ENCODE data around the gene CYB5D1. TPM values are rescaled to one million over a fixed set of nuclear protein-coding genes. Genes with fewer than 3 reads are reported as not detected.
"Not testable (repeated sequence)": the region's sequence is repeated elsewhere in the genome, so short reads cannot be mapped to it uniquely, and the experiment has no call there.

The CYB5D1 gene
- 2.7 and 5.8 TPM in 2 replicates for total RNA-seq

- DNase-seq (ENCODE audit: extremely low read depth, low read depth, low spot score), result no peak
Measured at GRCh38 chr17:7857713-7858521, at the start of gene CYB5D1. TSS of gene CYB5D1 (plus strand) at chr17:7858003. CDS start at chr17:7858135, 132 bp downstream.

- DNase-seq (ENCODE audit: extremely low read depth, low read depth, low spot score), result no peak
Measured at GRCh38 chr17:7809086-7809790, 48.6 kb upstream of the CYB5D1 start.

GRCh38 chr17:7809791-7810343 lies 47.9 kb upstream of the CYB5D1 start:
- DNase-seq (ENCODE audit: extremely low read depth, low read depth, low spot score), result not testable (repeated sequence)

GRCh38 chr17:7811251-7811650 lies 46.6 kb upstream of the CYB5D1 start:
- no peak for DNase-seq (ENCODE audit: extremely low read depth, low read depth, low spot score)

- no peak for DNase-seq (ENCODE audit: extremely low read depth, low read depth, low spot score)
Measured at GRCh38 chr17:7814969-7815368, 42.8 kb upstream of the CYB5D1 start.

- no peak for DNase-seq (ENCODE audit: extremely low read depth, low read depth, low spot score)
Measured at GRCh38 chr17:7816926-7817642, 40.7 kb upstream of the CYB5D1 start.

GRCh38 chr17:7817643-7817964 lies 40.2 kb upstream of the CYB5D1 start:
- no peak for DNase-seq (ENCODE audit: extremely low read depth, low read depth, low spot score)

- DNase-seq (ENCODE audit: extremely low read depth, low read depth, low spot score), result no peak
Measured at GRCh38 chr17:7818026-7818425, 39.8 kb upstream of the CYB5D1 start.

GRCh38 chr17:7818746-7819645 lies 38.8 kb upstream of the CYB5D1 start:
- no peak for DNase-seq (ENCODE audit: extremely low read depth, low read depth, low spot score)

GRCh38 chr17:7820231-7820630 lies 37.6 kb upstream of the CYB5D1 start:
- no peak for DNase-seq (ENCODE audit: extremely low read depth, low read depth, low spot score)

GRCh38 chr17:7822126-7822525 lies 35.7 kb upstream of the CYB5D1 start:
- DNase-seq (ENCODE audit: extremely low read depth, low read depth, low spot score), result no peak

- no peak for DNase-seq (ENCODE audit: extremely low read depth, low read depth, low spot score)
Measured at GRCh38 chr17:7823581-7824001, 34.2 kb upstream of the CYB5D1 start.

GRCh38 chr17:7824021-7824924 lies 33.5 kb upstream of the CYB5D1 start:
- DNase-seq (ENCODE audit: extremely low read depth, low read depth, low spot score), result no peak

- DNase-seq (ENCODE audit: extremely low read depth, low read depth, low spot score), result no peak
Measured at GRCh38 chr17:7825206-7825990, 32.4 kb upstream of the CYB5D1 start.

GRCh38 chr17:7830616-7831015 lies 27.2 kb upstream of the CYB5D1 start:
- no peak for DNase-seq (ENCODE audit: extremely low read depth, low read depth, low spot score)

GRCh38 chr17:7831233-7831632 lies 26.6 kb upstream of the CYB5D1 start:
- DNase-seq (ENCODE audit: extremely low read depth, low read depth, low spot score), result no peak

GRCh38 chr17:7832431-7832830 lies 25.4 kb upstream of the CYB5D1 start:
- no peak for DNase-seq (ENCODE audit: extremely low read depth, low read depth, low spot score)

GRCh38 chr17:7833011-7833794 lies 24.6 kb upstream of the CYB5D1 start:
- DNase-seq (ENCODE audit: extremely low read depth, low read depth, low spot score), result no peak
